Suprapubic skin (tissue), 4 donors: ENCODE results near the gene WDR45B. TPM values are rescaled to one million over a fixed set of nuclear protein-coding genes. Genes with fewer than 3 reads are reported as not detected.

Source experiments
- DNase-seq, 2 donors: peaks; one replicate each; pipeline ENCODE4 v3.0.0-alpha.2; 2019; ENCODE audit warnings: low spot score in 2 of 2
- H3K27ac ChIP-seq: fragments of 200-600 bp; sonication (generic); one replicate; pipeline ENCODE4 v1.5.1; 2019
- H3K27me3 ChIP-seq: fragments of 200-600 bp; sonication (generic); one replicate; pipeline ENCODE4 v1.5.1; 2019
- H3K36me3 ChIP-seq: fragments of 200-600 bp; sonication (generic); one replicate; pipeline ENCODE4 v1.5.1; 2019
- H3K4me1 ChIP-seq: fragments of 200-600 bp; sonication (generic); one replicate; pipeline ENCODE4 v1.5.1; 2019
- H3K4me3 ChIP-seq: fragments of 200-600 bp; sonication (generic); one replicate; pipeline ENCODE4 v1.5.1; 2019; ENCODE audit warnings: mild to moderate bottlenecking
- H3K9me3 ChIP-seq: fragments of 200-600 bp; sonication (generic); one replicate; pipeline ENCODE4 v1.5.1; 2019
- EP300 ChIP-seq: sonication (generic); formaldehyde crosslinking; IDR thresholded peaks from one replicate; pipeline ENCODE4 v1.6.1; 2017; ENCODE audit warnings: antibody characterized with exemption
- POLR2A ChIP-seq, 2 donors: fragments of 450-650 bp; IDR thresholded peaks; one replicate each; pipeline ENCODE4 v1.6.1; 2017; ENCODE audit warnings: antibody characterized with exemption in 2 of 2, mild to moderate bottlenecking in 2 of 2, moderate library complexity in 2 of 2
- POLR2AphosphoS5 ChIP-seq, 3 donors: sonication (generic); formaldehyde crosslinking; IDR thresholded peaks; one replicate each; pipeline ENCODE4 v1.6.1; 2017; ENCODE audit warnings: antibody characterized with exemption in 3 of 3
- WGBS: methylation state at CpG from one replicate; pipeline ENCODE4 v1.1.5; 2018; 5-methylcytosine and 5-hydroxymethylcytosine counted together
- total RNA-seq, 4 donors: library from RNA; depleted of rRNA; stranded (reverse); fragments of >200 nt; gene quantifications; one replicate each; pipeline ENCODE4 v1.1.0, GENCODE V29; 2016
- TF ChIP-seq, protein P1 (sequence below), 2 donors: fragments of 200-600 bp in 1 of 2; fragments of 450-650 bp in 1 of 2; sonication (generic) in 1 of 2; IDR thresholded peaks; one replicate each; pipeline ENCODE4 v1.5.1; 2016 to 2019; ENCODE audit warnings: antibody characterized with exemption in 2 of 2, mild to moderate bottlenecking in 1 of 2, moderate library complexity in 1 of 2

The WDR45B gene
- total RNA-seq, 4 donors from 2014 or later, result 70.1 to 96.8 (median 90.0) TPM

- no peak for TF ChIP-seq POLR2A (IDR thresholded peaks at IDR 0.05)
- TF ChIP-seq, protein P1, sequence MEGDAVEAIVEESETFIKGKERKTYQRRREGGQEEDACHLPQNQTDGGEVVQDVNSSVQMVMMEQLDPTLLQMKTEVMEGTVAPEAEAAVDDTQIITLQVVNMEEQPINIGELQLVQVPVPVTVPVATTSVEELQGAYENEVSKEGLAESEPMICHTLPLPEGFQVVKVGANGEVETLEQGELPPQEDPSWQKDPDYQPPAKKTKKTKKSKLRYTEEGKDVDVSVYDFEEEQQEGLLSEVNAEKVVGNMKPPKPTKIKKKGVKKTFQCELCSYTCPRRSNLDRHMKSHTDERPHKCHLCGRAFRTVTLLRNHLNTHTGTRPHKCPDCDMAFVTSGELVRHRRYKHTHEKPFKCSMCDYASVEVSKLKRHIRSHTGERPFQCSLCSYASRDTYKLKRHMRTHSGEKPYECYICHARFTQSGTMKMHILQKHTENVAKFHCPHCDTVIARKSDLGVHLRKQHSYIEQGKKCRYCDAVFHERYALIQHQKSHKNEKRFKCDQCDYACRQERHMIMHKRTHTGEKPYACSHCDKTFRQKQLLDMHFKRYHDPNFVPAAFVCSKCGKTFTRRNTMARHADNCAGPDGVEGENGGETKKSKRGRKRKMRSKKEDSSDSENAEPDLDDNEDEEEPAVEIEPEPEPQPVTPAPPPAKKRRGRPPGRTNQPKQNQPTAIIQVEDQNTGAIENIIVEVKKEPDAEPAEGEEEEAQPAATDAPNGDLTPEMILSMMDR (IDR thresholded peaks at IDR 0.05), result no peak
- TF ChIP-seq EP300, result no peak
- no peak for TF ChIP-seq POLR2AphosphoS5 (IDR thresholded peaks at IDR 0.05)
- Histone ChIP-seq H3K27me3 (no peaks in the 10 kb centered on the region), H3K4me1 (peaks cover 5% of the 10 kb centered on the region), H3K4me3 (no peak overlapping the region), H3K36me3 (peaks cover 77% of the 10 kb centered on the region), H3K9me3 (no peaks in the 10 kb centered on the region), H3K27ac (no peak overlapping the region)
- no peak for DNase-seq
- WGBS, result no CpG with 5 or more reads among the region's 22 CpGs
Observed at GRCh38 chr17:82614095-82614631, 34.1 kb downstream of the WDR45B start.

DNA sequence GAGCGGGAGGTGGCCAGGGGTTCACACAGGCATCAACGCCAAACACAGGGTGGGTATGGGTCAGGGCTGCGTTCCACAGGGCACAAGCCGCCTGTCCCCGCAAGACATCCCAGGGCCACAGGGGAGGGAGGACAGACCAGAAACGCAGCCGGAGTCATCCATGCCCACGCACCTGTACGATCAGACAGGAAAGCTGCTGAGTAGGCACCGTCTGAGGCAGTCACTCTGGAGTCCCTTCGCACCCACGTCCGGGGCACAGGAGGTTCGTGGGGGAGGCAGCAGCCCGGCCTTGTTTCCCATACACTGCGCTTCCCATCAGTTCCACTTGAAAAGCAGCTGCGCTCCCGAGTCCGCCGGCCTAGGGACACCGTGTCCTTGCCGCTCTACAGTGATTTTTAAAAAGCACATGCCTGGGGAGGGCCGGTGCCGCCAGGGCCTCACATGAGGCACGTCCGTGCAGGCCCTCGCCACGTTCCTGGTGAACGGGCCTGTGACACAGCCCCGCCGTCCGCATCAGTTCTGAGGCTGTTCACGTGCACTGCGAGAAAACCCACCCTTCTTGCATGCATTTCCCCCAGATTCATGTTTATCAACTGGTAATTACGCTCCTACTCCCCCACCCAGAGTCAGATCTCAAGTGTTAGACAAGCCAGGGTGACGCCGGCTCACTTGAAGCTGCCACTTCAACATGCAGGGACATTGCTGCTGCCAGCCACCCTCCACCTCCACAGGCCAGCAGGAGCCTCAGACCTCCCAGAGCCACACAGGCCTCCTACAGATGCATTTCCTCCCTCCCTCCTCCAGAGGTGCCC is 34.8 kb downstream of the WDR45B start:
- no peak for DNase-seq
- Histone ChIP-seq H3K4me1 (peaks cover 5% of the 10 kb centered on the region), H3K4me3 (no peak overlapping the region), H3K27me3 (no peaks in the 10 kb centered on the region), H3K36me3 (peaks cover 74% of the 10 kb centered on the region), H3K9me3 (no peaks in the 10 kb centered on the region), H3K27ac (no peak overlapping the region)
- TF ChIP-seq EP300 (no peak), POLR2A (IDR thresholded peaks at IDR 0.05) (no peak), POLR2AphosphoS5 (IDR thresholded peaks at IDR 0.05) (no peak)
- TF ChIP-seq, protein P1 (IDR thresholded peaks at IDR 0.05), result no peak
- WGBS, result 83% methylated on average over 37 of the region's 37 CpGs

- no peak overlapping the region for H3K4me3 ChIP-seq
- TF ChIP-seq, protein P1 (IDR thresholded peaks at IDR 0.05), result no peak
- TF ChIP-seq POLR2AphosphoS5 (IDR thresholded peaks at IDR 0.05) (no peak), POLR2A (IDR thresholded peaks at IDR 0.05) (no peak), EP300 (no peak)
- WGBS, result 83% methylated on average over 21 of the region's 21 CpGs
- H3K4me1 ChIP-seq, result peaks cover 8% of the 10 kb centered on the region
- no peak overlapping the region for H3K27ac ChIP-seq
- DNase-seq, result no peak
- H3K9me3 ChIP-seq, result no peaks in the 10 kb centered on the region
- no peaks in the 10 kb centered on the region for H3K27me3 ChIP-seq
- peaks cover 53% of the 10 kb centered on the region for H3K36me3 ChIP-seq
Observed at GRCh38 chr17:82611140-82612058, 36.8 kb downstream of the WDR45B start.

DNA sequence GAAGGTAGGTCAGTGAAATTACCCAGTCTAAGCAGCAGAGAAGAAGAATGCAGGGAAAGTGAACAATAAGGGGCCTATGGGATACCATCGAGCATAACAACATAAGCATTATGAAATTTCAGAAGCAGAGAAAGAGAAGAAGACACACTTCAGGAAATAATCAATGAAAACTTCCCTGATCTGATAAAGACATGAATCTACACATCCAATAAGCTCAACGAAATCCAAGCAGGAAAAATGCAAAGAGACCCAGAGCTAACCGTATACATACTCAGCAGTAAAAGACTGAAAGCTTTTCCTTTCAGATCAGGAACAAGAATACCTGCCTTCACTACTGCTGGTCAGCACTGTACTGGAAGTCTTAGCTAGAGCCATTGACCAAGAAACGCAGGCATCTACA is 38.6 kb downstream of the WDR45B start:
- no peak overlapping the region for H3K27ac ChIP-seq

GRCh38 chr17:82608816-82609215 is 39.4 kb downstream of the WDR45B start:
- 79% methylated on average over 5 of the region's 5 CpGs for WGBS
- Histone ChIP-seq H3K4me3 (no peak overlapping the region), H3K4me1 (peaks cover 19% of the 10 kb centered on the region), H3K27me3 (no peaks in the 10 kb centered on the region), H3K27ac (no peak overlapping the region), H3K9me3 (no peaks in the 10 kb centered on the region), H3K36me3 (peaks cover 46% of the 10 kb centered on the region)
- DNase-seq, result no peak
- TF ChIP-seq POLR2AphosphoS5 (IDR thresholded peaks at IDR 0.05), result no peak
- no peak for TF ChIP-seq EP300
- TF ChIP-seq, protein P1 (IDR thresholded peaks at IDR 0.05), result no peak
- TF ChIP-seq POLR2A (IDR thresholded peaks at IDR 0.05), result no peak

More for the DNA sequence above, 38.6 kb downstream of the WDR45B start:
- 94% methylated on average over 4 of the region's 4 CpGs for WGBS
- no peak for TF ChIP-seq POLR2AphosphoS5 (IDR thresholded peaks at IDR 0.05)
- H3K36me3 ChIP-seq, result peaks cover 46% of the 10 kb centered on the region
- H3K4me1 ChIP-seq, result peaks cover 20% of the 10 kb centered on the region
- DNase-seq, result no peak
- no peak overlapping the region for H3K4me3 ChIP-seq
- no peaks in the 10 kb centered on the region for H3K9me3 ChIP-seq
- H3K27me3 ChIP-seq, result no peaks in the 10 kb centered on the region
